Progenitor cell of endocrine pancreas (in vitro differentiated cells): ENCODE measurements around the gene UMOD. TPM values are rescaled to one million over a fixed set of nuclear protein-coding genes. Genes with fewer than 3 reads are reported as not detected.

Experiments
- DNase-seq: peaks from one replicate; pipeline ENCODE4 v3.0.0; 2021; ENCODE audit warnings: low spot score; ENCODE audit not compliant: unreplicated experiment
- H3K27ac Mint-ChIP-seq: 2 replicates; pipeline ENCODE4 v1.8.0; 2021; ENCODE audit warnings: mild to moderate bottlenecking, moderate library complexity, mixed read lengths
- H3K27me3 Mint-ChIP-seq: 2 replicates; pipeline ENCODE4 v1.8.0; 2021; ENCODE audit warnings: mixed read lengths
- H3K36me3 Mint-ChIP-seq: 2 replicates; pipeline ENCODE4 v1.8.0; 2022; ENCODE audit warnings: mixed read lengths; ENCODE audit not compliant: insufficient read depth
- H3K4me1 Mint-ChIP-seq: 2 replicates; pipeline ENCODE4 v1.8.0; 2021; ENCODE audit warnings: low read depth, mixed read lengths
- H3K4me3 Mint-ChIP-seq: 2 replicates; pipeline ENCODE4 v1.8.0; 2021; ENCODE audit warnings: low read depth, mild to moderate bottlenecking, moderate library complexity, mixed read lengths
- H3K9me3 Mint-ChIP-seq: 2 replicates; pipeline ENCODE4 v1.8.0; 2021; ENCODE audit warnings: low read depth, mixed read lengths
- CTCF ChIP-seq: fragments of 200-600 bp; sonication (generic); IDR thresholded peaks from one replicate; pipeline ENCODE4 v1.5.0; 2021; ENCODE audit warnings: antibody characterized with exemption, mild to moderate bottlenecking; ENCODE audit not compliant: unreplicated experiment
- total RNA-seq: library from RNA; stranded (reverse); gene quantifications from 2 replicates; pipeline ENCODE4 v1.2.1, GENCODE V29; 2021

The UMOD gene
- total RNA-seq, 1 donor from 2014 or later = not detected

DNA sequence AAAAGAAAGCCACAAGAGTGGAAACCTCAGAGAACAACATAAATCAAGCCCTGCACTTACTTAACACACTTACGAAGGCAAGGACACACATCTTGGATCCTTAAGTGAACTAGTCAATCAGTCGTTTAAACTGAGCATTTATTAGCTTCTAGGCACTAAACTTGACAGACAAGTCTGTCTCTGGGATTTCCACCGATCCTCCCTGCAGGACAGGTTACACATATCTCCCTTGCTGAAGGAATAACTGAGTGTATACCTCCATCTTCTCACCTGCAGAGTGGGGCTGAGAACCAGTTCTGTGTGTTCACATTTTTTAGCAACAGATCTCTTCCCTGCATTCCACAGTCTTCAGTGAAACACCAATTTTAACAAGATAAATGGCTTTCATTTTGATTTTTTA, 34.1 kb downstream of the UMOD start:
- DNase-seq = no peak
- peaks cover 33% of the 10 kb centered on the region for H3K27me3 Mint-ChIP-seq
- no peaks in the 10 kb centered on the region for H3K9me3 Mint-ChIP-seq
- H3K36me3 Mint-ChIP-seq = peaks cover 2% of the 10 kb centered on the region
- H3K4me3 Mint-ChIP-seq = no peak overlapping the region
- H3K27ac Mint-ChIP-seq = no peak overlapping the region
- no peaks in the 10 kb centered on the region for H3K4me1 Mint-ChIP-seq
- no peak for TF ChIP-seq CTCF

- Mint-ChIP-seq H3K4me1 (no peaks in the 10 kb centered on the region), H3K4me3 (no peak overlapping the region), H3K27ac (no peak overlapping the region), H3K9me3 (no peaks in the 10 kb centered on the region), H3K36me3 (peaks cover 3% of the 10 kb centered on the region), H3K27me3 (peaks cover 37% of the 10 kb centered on the region)
- no peak for DNase-seq
- TF ChIP-seq CTCF = no peak
These were observed 34.5 kb downstream of the UMOD start for GRCh38 chr16:20318006-20318405.

DNA sequence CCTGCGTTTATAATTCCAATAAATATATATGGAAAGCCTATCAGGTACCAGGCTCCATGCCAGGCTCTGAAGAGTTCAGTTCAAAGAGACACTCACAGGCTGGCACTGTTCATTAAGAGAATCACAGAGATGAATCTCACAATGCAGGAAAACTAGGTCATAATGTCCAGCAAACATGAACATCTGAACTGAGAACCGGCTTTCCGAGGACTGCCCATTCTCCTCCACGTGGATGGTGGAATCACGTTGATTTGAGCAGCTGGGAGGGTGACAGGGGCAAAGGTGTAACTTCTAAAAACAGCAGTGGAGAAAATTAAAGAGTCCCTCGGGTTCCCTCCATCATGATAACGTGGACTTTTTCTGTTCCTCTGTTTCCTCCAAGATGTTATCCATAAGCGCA, 35.4 kb downstream of the UMOD start:
- no peak for TF ChIP-seq CTCF
- H3K9me3 Mint-ChIP-seq = no peaks in the 10 kb centered on the region
- H3K27me3 Mint-ChIP-seq = peaks cover 34% of the 10 kb centered on the region
- no peaks in the 10 kb centered on the region for H3K4me1 Mint-ChIP-seq
- H3K27ac Mint-ChIP-seq = no peak overlapping the region
- DNase-seq = no peak
- peaks cover 3% of the 10 kb centered on the region for H3K36me3 Mint-ChIP-seq
- no peak overlapping the region for H3K4me3 Mint-ChIP-seq

GRCh38 chr16:20316715-20317114, 35.8 kb downstream of the UMOD start:
- DNase-seq = no peak
- no peaks in the 10 kb centered on the region for H3K9me3 Mint-ChIP-seq
- no peak overlapping the region for H3K4me3 Mint-ChIP-seq
- TF ChIP-seq CTCF = no peak
- peaks cover 34% of the 10 kb centered on the region for H3K27me3 Mint-ChIP-seq
- no peaks in the 10 kb centered on the region for H3K4me1 Mint-ChIP-seq
- no peak overlapping the region for H3K27ac Mint-ChIP-seq
- H3K36me3 Mint-ChIP-seq = peaks cover 3% of the 10 kb centered on the region

GRCh38 chr16:20315764-20316163, 36.8 kb downstream of the UMOD start:
- Mint-ChIP-seq H3K9me3 (no peaks in the 10 kb centered on the region), H3K36me3 (peaks cover 3% of the 10 kb centered on the region), H3K27me3 (peaks cover 29% of the 10 kb centered on the region), H3K4me1 (no peaks in the 10 kb centered on the region), H3K27ac (no peak overlapping the region), H3K4me3 (no peak overlapping the region)
- TF ChIP-seq CTCF = no peak
- DNase-seq = no peak
